Occipital lobe (tissue), 2 donors: Measurements from ENCODE around the gene ACAD8. TPM values are rescaled to one million over a fixed set of nuclear protein-coding genes. Genes with fewer than 3 reads are reported as not detected.

Experiments
- DNase-seq: peaks from one replicate; lab custom pipeline; 2025; lab: John Stamatoyannopoulos, UW
- total RNA-seq: library from RNA; depleted of rRNA; stranded (reverse); fragments of >200 nt; gene quantifications from one replicate; pipeline ENCODE4 v1.2.3, GENCODE V29; 2014

ACAD8 gene
- total RNA-seq, 1 donor from 2014 or later, result 28.7 TPM

DNA sequence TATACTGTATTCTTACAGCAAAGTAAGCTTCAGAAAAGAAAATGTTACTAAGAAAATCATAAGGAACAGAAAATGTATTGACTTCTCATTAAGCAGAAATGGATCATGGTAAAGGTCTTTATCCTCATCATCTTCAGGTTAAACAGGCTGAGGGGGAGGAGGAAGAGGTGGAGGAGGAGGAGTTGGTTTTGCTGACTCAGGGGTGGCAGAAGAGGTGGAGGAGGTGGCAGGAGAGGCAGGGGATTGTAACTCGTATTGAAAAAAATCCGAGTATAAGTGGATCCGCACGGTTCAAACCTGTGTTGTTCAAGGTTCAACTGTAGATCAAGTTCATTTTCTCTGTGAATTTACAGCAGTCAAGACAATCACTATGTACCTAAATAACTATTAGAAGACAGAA, 35.8 kb downstream of the ACAD8 start:
- no peak for DNase-seq

DNA sequence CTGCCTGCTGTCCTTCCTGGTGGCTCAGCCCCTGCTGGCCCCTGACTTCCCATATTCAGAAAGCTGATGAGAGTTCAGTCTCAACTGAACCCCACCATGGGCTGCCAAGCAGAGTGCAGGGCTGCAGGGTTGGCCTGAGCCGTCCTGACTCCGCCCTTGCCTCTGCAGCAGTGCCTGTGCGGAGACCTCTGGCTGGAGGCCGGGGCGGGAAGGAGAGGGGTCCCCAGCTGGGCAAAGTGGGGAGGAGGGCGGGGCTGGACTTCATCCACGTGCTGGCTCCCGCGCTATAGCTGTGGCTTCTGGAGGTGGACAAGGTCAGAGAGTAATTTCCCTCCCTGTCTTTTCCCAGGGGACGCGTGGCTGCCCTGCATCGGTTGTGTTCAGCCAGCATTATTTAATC, 36.4 kb downstream of the ACAD8 start:
- no peak for DNase-seq

DNA sequence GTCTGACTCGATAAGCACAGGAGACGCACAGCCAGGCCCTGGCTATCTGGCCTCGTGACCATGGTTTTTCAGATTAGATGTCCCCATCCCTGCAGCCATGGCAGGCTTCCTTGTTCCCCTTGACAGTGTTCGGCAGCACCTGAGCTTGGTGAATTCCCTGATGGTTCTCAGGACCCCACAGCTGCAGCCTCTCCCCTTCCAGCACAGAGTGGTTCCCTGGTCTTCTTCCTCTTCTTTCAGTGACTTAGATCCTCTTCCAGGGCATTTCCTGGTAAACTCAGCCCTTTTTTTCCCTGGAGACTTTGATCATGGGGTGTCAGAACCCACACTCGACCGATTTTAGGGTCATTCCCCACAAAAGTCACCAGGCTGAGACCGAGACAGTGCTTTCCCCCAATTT, 37.3 kb downstream of the ACAD8 start:
- DNase-seq, result no peak

DNA sequence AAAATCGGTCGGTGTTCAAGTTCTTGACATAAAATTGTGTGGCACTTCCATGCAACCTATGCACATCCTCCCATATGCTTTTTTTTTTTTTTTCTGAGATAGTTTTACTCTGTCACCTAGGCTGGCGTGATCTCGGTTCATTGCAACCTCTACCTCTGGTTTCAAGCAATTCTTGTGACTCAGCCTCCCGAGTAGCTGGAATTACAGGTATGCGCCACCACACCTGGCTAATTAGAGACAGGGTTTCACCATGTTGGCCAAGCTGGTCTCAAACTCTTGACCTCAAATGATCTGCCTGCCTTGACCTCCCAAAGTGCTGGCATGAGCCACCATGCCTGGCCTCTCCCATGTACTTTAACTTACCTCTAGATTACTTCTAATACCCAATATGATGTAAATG, 37.8 kb downstream of the ACAD8 start:
- no peak for DNase-seq

GRCh38 chr11:134292661-134293060, 39.3 kb downstream of the ACAD8 start:
- no peak for DNase-seq

DNA sequence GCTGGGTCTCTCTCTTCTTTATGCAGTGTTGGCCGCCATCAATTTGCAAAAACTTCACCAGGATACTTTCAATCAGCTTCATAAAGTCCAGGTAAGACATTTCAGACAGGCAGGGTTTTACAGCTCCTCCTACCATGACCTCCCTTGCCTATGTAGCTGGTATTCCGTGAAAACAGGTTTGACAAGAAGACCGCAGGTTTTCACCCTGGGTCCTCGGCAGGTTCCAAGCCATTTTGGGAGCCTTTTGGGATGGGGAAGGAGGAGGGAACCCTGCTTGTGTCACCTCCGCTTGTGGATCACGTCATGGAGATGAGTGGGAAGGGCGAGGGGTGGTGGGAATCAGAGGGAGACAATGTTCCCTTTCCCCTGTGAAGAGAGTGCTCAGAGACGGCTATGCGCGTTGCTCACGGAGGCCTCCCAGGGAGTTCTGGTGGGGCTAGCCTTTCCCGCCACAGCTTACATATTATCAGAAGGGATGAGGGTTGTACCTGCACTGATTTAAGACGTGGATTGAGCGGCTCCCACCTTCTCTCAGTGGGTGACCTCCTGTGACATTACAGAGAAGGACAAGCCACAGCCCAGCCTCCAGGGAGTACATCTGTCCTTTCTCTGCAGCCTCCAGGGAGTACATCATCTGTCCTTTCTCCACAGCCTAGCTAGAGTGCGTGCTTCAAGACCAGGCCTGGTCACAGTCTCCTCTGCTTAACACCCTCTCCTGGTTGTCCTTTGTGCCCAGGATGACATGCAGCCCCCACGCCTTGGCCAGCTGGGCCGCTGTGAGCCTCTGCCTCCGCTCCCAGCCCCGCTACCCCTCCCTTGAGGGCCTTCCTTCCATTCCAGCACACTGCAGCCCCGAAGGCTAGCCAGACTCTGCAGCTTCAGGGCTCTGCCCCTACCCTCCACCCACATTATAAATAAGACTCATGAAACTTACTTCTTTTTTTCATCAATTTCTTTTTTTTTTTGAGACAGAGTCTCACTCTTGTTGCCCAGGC, 40.0 kb downstream of the ACAD8 start:
- DNase-seq, result no peak

DNA sequence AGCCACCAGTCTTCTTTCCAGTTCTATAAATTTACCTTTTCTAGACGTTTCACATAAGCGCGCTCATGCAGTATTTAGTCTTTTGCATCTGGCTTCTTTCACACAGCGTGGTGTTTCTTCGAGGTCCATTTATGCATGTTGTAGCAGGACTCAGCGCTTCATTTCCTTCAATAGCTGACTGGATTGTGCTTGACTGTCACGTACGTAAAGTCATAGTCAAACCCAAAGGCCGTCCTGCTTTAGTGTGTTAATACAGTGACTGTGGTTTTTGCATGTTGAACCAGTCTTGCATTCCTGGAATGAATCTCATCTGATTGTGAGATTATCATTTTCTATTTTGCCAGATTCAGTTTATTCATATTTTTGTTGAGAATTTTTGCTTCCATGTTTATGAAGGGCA, 41.3 kb downstream of the ACAD8 start:
- no peak for DNase-seq

- no peak for DNase-seq
Observed at GRCh38 chr11:134312223-134312622, 58.9 kb downstream of the ACAD8 start.

DNA sequence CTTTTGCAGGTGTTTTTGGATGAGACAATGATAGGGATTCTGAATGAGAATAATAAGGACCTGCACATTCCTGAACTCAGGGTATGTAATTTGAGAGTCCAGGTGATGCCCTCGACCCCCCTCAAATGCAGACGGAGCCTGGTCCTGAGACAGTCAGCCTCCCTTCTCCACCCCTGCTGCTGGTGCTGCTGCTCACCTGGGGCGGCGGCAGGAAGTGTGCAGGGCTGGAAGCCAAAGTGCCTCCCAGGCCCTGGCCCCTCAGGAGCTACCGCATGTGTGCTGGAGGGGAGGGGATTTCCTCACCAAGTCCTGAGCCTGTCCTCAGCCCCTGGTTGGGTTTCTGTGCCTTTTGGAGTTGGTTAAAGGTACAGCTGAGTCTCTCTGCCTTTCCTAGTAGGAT, 59.4 kb downstream of the ACAD8 start:
- no peak for DNase-seq

DNA sequence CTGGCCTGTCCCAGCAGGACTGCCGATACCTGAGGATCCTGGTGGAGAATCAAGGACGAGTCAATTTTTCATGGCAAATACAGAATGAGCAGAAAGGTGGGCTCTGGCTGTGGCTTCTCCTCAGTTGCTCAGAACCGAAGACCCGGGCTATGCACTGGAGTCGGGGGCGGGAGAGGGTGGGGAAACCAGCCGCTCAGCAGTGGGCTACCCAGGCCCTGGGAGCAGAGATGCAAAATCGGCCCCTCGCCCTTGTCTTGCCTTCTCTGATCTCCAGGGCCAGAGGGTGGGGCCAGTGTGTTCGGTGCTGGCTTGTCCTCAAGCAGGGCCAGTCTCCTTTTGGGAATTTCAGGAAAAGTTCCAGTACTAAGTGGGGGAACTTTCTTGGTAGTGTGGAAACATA, 60.0 kb downstream of the ACAD8 start:
- DNase-seq, result no peak

GRCh38 chr11:134313821-134314607, 60.6 kb downstream of the ACAD8 start:
- DNase-seq, result no peak

Other genes with a start within 250 kb of the ACAD8 start
- 41.8 TPM for gene JAM3, start 184.5 kb upstream of the ACAD8 start, total RNA-seq
- 11.4 TPM for gene NCAPD3, start 29.6 kb upstream of the ACAD8 start, total RNA-seq
- gene VPS26B, start 28.9 kb upstream of the ACAD8 start, total RNA-seq, result 61.9 TPM
- 41.5 TPM for gene THYN1, start 216 bp upstream of the ACAD8 start, total RNA-seq
- gene GLB1L3, start 22.8 kb downstream of the ACAD8 start, total RNA-seq, result 0.47 TPM
- 1.1 TPM for gene GLB1L2, start 78.4 kb downstream of the ACAD8 start, total RNA-seq
- gene B3GAT1, start 158.7 kb downstream of the ACAD8 start, total RNA-seq, result 34.6 TPM